ENCODE data around the gene ERO1A.

ERO1A gene

GRCh38 chr14:52599974-52600373 lies 95.4 kb downstream of the ERO1A start:
- DNase-seq = no peak

- no peak for DNase-seq
Measured at GRCh38 chr14:52598568-52598967, 96.8 kb downstream of the ERO1A start.

GRCh38 chr14:52596861-52597260 lies 98.5 kb downstream of the ERO1A start:
- DNase-seq = no peak

- no peak for DNase-seq
Measured at GRCh38 chr14:52596320-52596719, 99.0 kb downstream of the ERO1A start.

- DNase-seq = no peak
Measured at GRCh38 chr14:52590318-52590717, 105.0 kb downstream of the ERO1A start.

All from NCI-H446 (cell line).